ENCODE results near the gene LHB.
A peak's percentile ranks its signal among the peaks of the same experiment; 100 is the strongest.

Gene LHB

DNA sequence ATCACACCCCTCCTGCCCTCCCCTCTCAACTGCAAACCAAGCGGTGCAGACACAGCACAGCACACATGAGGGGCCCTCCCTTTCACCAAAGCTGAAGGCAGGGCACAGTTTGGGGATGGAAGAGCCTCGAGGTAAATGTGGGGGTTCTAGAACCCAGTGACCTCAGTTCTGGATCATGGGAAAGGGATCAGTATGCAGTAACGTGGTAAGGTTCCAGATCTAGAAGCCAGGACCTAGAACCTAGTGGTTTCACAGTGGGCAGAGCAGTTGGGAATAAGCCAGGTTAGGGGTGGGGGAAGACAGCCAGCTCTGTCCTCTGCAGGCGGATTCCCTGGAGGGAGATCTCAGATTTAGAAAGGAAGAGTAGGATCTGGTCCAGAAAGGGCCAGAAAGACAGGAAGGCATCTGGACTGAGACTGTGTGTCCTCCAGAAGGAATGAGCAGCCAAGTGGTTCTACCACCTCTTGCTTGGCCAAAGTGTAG, 48.7 kb downstream of the LHB start:
- no peak overlapping the region for H2AFZ ChIP-seq
- H3K4me3 ChIP-seq (ENCODE audit: low read depth, low read length): no peak overlapping the region
- no peaks in the 10 kb centered on the region for H3K9me3 ChIP-seq (ENCODE audit: control insufficient read depth, low read length)
- peak overlapping the region; percentile 33 for H3K27ac ChIP-seq
- no peak overlapping the region for H3K4me2 ChIP-seq (ENCODE audit: low read length)
- H3K4me1 ChIP-seq: peaks cover 28% of the 10 kb centered on the region
- H3K36me3 ChIP-seq (ENCODE audit: control insufficient read depth, insufficient read depth, low read length): no peaks in the 10 kb centered on the region
- no peaks in the 10 kb centered on the region for H3K27me3 ChIP-seq (ENCODE audit: control insufficient read depth, insufficient read depth, low read length)
- TF ChIP-seq, protein P1, sequence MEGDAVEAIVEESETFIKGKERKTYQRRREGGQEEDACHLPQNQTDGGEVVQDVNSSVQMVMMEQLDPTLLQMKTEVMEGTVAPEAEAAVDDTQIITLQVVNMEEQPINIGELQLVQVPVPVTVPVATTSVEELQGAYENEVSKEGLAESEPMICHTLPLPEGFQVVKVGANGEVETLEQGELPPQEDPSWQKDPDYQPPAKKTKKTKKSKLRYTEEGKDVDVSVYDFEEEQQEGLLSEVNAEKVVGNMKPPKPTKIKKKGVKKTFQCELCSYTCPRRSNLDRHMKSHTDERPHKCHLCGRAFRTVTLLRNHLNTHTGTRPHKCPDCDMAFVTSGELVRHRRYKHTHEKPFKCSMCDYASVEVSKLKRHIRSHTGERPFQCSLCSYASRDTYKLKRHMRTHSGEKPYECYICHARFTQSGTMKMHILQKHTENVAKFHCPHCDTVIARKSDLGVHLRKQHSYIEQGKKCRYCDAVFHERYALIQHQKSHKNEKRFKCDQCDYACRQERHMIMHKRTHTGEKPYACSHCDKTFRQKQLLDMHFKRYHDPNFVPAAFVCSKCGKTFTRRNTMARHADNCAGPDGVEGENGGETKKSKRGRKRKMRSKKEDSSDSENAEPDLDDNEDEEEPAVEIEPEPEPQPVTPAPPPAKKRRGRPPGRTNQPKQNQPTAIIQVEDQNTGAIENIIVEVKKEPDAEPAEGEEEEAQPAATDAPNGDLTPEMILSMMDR (IDR thresholded peaks at IDR 0.05): no peak
- H3K9ac ChIP-seq: no peak overlapping the region
- peaks cover 5% of the 10 kb centered on the region for H3K79me2 ChIP-seq

DNA sequence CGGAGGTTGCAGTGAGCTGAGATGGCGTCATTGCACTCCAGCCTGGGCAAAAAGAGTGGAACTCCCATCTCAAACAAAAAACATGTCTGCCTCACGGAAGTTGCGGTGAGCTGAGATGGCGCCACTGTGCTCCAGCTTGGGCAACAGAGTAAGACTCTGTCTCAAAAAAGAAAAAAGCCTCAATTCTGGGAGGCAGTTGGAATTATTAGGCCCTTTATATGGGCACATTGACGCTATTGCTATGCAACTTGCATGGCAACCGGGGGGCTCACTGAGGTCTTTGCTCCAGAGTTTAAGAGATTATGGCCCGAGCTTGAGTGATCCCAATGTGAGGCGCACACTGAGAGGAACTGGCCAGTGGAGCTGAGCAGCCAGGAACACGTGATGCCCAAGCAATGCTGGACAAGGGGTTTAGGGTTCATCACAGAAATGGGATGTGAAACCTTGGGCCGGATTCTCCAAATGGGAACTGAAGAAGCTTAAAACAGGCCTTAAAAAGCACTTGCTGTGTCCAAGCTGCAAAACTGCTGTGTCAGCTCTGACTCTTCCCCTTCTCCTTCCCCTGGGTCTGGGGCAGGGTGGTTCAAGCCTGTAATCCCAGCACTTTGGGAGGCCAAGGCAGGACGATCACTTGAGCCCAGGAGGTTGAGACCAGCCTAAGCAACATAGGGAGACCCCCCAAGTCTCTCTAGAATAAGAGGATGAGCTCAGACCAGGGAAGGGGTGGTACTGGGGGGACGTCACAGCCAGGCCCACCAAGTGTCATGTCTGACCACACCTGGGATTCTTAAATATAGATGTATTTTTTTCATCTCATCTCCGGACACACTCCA, 49.3 kb downstream of the LHB start:
- Histone ChIP-seq H3K27ac (peak overlapping the region; percentile 33), H3K27me3 (ENCODE audit: control insufficient read depth, insufficient read depth, low read length) (no peaks in the 10 kb centered on the region), H2AFZ (no peak overlapping the region), H3K79me2 (peaks cover 5% of the 10 kb centered on the region), H3K4me1 (peaks cover 29% of the 10 kb centered on the region), H3K4me2 (ENCODE audit: low read length) (no peak overlapping the region), H3K36me3 (ENCODE audit: control insufficient read depth, insufficient read depth, low read length) (no peaks in the 10 kb centered on the region), H3K4me3 (ENCODE audit: low read depth, low read length) (no peak overlapping the region), H3K9ac (no peak overlapping the region), H3K9me3 (ENCODE audit: control insufficient read depth, low read length) (no peaks in the 10 kb centered on the region)
- TF ChIP-seq, protein P1 (IDR thresholded peaks at IDR 0.05): no peak

GRCh38 chr19:48966541-48967345, 50.1 kb downstream of the LHB start:
- Histone ChIP-seq H3K9me3 (ENCODE audit: control insufficient read depth, low read length) (no peaks in the 10 kb centered on the region), H3K36me3 (ENCODE audit: control insufficient read depth, insufficient read depth, low read length) (no peaks in the 10 kb centered on the region), H3K27me3 (ENCODE audit: control insufficient read depth, insufficient read depth, low read length) (no peaks in the 10 kb centered on the region), H3K9ac (no peak overlapping the region), H3K27ac (peak overlapping the region; percentile 18), H3K4me3 (ENCODE audit: low read depth, low read length) (peak overlapping the region; percentile 94), H3K4me2 (ENCODE audit: low read length) (peak overlapping the region; percentile 100), H3K4me1 (peaks cover 35% of the 10 kb centered on the region), H3K79me2 (peaks cover 5% of the 10 kb centered on the region), H2AFZ (no peak overlapping the region)
- TF ChIP-seq, protein P1 (IDR thresholded peaks at IDR 0.05): no peak
